NCI-H2171 treated with DMSO at 0.1 percent for 48 hours (cell line): ENCODE data around the gene CHCHD6.

Source experiments
- DNase-seq: peaks from one replicate; lab custom pipeline; 2025; lab: John Stamatoyannopoulos, UW

CHCHD6 gene

DNA sequence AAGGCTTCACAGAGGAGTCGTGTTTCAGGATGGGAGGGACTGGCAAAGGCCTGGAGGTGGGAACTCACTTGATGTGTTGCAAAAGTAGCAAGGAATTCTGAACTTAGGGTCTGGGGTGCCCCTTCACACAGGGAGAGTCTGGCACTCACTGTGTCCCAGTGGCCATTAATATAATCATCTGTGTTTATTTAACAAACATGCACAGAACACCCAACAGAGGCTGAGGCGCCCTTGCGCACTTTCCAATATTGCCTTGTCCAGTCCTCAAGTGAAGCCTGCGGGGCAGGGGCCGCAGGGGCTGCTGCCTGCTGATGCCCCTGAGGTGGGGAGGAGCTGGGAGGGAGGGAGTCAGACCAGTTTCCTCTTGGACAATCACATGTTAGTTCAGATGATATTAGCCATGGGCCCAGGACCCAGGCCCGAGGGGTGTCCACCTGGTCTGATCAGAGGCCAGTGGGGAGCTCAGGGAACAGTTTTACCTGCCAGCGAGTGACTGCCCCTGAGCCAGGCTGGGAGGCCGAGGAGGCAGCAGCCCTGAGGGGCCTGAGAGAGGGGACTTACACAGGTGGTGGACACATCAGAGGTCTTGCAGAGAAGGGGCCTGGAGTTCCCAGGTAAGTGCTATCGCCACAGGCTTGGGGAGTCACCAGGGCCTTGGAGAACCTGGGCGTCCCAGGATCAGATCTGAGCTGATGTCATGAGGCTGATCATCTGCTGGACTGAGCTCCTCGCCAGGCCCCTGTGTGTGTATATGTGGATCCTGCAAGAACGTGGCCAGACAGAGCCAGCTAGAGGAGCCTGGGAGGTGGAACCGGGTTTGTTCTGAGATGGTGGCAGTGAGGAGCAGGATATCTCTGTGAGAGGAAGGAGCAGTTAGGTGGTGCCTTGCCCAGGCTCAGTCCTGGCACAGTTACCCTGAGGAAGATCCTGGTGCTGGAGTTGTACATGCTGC is 35.3 kb upstream of the CHCHD6 start:
- no peak for DNase-seq

DNA sequence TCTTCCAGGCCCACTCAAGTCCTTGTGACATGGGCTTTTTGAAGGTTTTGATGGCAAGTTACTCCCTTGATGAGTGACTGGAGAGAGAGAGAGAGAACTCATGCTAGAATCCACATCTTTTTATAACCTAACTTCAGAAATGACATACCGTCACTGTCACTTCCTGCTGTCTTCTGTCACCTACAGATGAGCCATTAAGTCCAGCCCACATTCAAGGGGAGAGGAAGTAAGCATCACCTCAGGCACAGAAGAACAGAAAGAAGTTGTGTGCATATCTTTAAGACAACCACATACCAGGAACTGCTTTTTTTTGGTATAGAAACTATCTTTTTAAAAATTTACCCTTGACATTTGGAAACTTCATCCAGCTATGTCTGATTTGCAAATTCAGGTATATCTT is 32.5 kb upstream of the CHCHD6 start:
- no peak for DNase-seq

DNA sequence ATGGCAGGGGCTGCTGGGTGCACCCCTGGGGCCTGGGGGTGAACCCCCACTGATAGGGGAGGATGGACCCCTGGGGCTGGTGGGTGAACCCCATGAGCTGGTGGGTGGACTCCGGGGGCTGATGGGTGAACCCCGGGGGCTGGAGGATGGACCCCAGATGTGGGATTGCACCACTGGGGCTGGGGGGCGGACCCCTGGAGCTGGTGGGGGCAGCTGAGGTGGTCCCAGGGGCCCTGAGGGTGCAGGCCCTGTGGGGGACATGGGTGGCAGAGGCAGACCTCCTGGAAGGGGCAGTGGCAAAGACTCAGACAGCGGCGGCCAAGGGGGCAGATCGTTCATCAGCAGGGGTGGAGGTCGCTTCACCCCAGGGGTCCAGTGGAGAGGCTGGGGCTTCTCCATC is 31.7 kb upstream of the CHCHD6 start:
- no peak for DNase-seq

DNA sequence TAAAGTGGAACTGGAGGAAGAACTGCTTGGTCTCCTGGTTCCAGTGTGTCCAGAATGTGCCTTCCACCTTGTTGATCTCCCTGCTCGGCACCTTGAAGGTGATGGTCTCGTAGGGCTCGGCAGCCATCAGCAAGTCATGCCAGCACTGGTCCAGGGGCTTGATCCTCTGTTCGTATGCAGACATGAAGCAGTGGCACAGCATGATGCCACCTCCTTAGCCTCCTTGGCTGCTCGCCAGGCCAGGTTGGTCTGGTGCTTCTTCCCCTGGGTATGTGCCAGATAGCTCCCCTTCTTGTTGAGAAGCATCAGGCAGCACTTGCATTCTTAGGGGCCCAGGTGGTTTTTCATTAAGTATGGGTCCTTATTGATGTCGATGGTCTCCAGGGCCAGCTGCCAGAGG is 31.3 kb upstream of the CHCHD6 start:
- peak; percentile 50 for DNase-seq

DNA sequence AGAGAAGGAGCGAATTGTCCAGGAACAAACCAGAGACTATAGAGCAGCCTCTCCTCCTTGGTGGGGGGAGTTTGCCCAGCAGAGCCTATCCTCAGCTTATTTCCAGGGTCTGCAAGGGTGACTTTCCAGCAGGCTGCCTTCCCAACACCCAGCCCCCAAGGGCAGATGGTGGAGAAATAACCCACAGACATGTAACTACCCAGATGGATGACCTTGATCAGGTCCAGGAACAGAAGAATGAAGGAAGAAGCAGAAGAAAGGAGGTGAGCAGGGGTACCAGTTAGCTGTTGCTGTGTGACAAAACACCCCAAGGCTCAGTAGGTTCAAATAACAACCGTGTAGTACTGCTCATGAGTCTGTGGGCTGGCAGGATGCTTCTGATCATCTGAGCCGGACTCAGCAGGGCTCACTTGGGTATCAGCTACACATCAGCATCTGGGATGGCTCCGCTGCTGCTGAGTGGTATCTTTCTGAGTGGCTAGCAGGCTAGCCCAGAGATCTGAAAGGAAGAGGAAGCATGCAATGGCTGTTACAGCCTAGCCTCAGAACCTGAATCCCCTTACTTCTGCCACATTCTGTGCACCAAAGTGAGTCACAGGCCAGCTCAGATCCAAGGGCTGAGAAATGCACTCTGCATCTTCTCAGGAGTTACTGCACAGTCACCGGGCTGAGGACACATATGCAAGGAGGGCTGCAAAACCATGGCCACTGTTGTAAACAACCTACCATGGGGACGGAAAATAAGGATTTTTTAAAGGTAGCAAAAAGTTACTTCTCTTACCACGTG is 26.9 kb upstream of the CHCHD6 start:
- no peak for DNase-seq

DNA sequence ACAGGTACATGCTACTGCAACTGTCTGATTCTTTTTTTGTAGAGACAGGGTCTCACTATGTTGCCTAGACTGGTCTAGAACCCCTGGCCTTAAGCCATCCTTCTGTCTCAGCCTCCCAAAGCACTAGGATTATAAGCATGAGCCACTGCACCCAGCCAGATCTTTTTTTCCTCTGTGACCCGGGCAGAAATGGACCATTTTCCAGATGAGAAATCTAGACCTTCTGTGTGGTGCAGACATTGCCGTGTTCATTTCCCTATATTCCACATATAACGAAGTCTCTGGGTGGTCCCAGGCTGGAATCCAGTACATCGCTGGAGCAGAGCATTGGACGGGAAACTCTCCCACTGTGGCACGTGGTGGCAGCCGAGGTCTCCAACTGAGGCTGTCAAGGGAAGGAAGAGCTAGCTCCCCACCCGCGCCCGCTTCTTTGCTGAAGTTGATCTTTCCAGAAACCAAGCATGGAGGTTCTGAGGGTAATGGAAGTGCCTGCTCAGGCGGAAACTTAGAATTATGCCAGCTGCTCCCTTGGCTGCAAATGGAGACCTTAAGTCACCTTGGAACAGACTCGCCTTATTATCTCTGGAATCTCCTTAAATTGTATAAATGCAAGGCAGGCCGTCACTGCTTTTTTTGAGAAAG is 26.1 kb upstream of the CHCHD6 start:
- DNase-seq: peak; percentile 61

DNA sequence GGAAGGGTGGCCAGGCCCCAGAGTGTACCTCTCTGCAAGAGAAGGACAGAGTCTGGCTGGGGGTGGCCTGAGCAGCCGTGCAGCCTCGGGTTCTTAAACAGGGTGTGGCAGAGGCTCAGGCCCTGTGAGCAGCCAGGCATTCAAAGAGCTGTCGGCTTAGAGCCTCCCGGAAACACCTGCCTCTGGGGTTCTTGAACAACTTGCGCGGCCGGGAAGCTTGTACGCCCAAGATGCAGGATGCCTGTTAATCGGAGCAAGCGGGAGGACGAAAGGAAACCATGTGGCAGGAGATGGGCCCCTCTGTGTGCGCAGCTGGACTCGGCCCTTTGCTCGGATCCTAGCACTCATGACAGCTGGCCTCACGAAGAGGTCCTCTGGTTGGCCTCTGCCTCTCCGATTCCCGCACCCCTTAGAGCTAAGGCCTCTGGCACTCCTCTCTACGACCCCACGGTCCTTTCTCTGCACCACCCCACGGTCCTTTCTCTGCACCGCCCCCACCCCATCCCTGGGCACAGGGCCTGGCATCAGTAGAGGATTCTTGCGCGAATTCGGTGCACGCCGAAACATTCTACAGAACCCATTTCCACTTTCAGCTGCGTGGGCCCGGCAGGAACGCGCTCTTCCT is 25.2 kb upstream of the CHCHD6 start:
- DNase-seq: peak; percentile 50

DNA sequence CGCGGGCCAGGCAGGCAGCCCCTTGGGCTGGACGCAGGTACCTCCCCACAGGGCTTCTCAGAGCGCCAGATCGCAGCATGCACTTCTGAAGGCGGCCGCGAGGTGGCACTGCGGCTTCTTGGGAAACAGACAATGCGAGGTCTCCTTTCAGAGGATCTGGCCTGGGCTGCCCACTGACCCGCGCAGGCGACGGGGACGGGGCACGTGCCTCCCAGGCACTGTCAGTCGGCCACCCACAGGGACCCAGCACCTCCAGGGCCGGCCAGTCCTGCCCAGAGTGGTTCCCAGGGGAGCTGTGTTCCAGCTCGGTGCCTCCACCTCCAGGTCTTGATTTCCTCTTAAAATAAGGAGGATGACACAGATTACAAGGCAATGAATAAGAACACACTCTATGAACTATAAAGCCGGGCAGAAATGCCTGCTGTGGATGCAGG is 24.7 kb upstream of the CHCHD6 start:
- peak; percentile 73 for DNase-seq

DNA sequence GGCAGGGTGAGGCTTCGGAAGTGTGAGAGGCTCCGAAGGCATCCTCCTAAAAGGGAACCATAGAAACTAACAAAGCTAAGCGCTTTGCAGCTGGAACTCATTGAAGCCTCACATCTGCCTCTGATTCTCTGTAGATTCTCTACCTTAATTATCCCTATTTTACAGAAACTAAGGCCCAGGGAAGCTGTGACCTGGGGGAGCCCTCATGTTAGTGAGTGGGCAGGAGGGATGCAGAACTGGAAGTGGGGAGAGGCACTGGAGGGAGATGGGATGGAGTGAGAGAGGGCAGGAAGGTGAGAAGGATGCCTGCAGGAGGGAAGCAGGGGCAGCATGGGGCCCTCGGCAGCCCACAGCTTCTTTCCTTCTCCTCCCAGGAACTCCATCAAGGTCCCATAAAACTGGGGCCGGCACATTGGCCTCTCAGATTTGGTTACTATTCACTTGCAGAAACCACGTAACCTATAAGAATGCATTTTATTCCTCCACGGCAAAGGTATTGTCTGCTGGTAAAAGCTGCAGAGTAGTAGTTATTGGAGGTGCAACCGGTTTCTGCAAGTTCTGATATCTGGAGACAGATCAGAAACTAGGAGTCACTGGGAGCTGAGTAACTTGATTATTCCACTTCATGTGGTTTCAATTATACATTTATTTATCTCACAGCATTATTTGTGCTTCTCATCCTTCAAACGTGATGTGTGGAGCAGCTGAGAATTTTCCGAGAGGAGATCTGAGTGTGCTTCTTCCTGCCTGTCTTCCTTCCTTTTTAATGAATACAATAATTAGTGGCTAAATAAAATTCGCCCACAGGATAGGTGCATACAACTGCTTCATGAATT is 24.0 kb upstream of the CHCHD6 start:
- DNase-seq: no peak

DNA sequence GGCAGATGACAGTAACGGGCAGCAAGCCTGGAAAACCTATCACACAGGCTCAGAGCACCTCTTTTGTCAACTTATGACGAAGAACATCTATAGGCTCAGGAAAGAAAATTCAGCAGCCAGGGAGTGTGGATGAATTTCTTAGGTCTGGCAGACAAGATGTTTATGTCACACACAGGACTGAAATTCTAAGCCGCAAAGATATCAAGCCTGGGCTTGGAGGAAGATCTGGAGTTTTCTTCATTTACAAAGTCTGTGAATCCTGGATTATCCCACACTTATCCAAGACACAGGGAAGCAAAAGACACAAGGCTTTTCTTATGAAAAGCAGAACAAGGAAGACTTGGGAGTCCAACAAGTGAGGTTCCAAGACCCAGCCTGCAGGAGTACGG is 23.4 kb upstream of the CHCHD6 start:
- DNase-seq: no peak

DNA sequence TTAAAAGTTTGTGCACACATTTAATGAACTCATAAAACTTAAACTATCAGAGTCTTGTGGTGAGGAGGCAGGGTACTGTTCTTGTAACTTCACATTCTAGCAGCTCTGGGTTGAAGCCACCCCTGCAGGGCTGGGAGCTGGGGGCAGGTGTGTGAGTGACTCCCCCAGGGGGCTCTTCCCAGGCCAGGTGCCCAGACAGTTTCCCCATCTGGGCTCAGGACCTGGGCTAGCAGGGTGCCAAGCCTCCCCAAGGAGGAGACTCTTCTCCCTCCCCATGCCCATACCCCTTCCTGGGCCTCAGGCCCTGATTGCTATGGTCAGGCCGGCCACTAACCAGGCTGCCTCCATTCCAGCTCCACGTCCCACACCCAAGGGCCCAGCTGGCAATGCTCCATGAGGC is 22.0 kb upstream of the CHCHD6 start:
- DNase-seq: no peak

DNA sequence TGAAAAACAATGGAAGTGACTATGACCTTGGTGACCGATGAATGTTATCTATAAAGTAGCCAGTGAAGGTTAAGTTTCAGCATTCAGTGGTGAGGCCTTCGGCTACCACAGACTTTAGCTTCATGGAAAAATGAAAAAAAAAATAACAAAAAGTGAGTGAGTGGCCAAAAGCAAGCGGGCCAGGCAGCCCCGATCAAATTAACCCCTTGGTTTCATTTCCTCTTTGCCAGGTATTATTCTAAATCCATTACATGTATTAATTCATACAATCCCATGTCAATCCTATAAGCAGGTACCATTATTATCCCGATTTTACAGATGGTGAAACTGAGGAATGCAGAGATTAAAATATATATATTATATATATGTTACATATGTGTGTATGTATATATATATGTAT is 21.0 kb upstream of the CHCHD6 start:
- DNase-seq: no peak

DNA sequence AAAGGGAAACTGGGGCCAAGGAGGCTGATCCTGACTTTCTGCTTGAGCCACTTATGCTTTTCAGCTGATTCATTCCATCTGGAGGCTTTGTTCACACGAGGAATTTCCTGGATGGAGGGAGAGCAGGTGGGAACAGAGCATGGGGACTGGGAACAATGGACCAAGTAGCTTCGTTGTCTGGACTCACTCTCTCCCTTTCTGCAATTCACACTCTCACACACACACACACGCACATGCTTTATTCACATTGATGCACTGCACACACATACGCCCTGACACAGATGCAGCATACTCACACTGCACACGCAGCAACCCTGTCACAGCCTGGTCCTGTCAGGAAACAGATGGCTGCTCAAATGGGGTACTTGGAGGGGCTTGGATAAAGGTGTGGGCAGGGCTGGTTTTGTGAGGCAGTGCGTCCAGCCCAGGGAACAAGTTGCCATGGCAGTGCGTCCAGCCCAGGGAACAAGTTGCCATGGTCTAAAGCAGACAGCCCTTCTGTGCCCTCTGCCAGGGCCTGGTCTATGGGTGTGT is 19.8 kb upstream of the CHCHD6 start:
- DNase-seq: peak; percentile 85

DNA sequence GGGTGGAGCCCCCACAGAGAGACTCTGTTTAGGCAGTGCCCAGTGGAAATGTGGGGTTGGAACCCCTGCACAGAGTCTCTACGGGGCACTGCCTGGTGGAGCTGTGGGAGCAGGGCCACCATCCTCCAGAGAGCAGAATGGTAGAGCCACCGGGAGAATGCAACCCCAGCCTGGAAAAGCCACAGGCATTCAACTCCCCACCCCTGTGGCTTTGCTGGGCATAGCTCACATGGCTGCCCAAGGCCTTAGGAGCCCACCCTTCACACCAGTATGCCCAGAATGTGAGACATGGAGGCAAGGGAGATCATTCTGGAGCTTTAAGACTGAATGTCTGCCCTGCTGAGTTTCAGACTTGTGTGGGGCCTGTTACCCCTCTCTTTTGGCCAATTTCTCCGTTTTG is 19.0 kb upstream of the CHCHD6 start:
- DNase-seq: no peak

DNA sequence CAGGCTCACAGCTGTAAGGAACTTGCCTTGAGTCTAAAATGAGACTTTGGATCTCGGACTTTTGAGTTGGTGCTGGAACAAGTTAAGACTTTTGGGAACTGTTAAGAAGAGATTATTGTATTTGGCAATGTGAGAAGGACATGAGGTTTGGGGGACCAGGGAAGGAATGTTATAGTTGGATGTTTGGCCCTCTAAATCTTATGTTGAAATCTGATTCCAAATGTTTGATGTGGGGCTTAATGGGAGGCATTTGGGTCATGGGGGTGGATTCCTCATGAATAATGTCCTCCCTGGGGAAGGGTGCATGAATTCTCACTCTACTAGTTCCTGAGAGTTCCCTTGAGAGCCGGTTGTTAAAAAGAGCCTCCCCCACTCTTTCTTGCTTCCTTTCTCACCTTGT is 18.5 kb upstream of the CHCHD6 start:
- DNase-seq: no peak

DNA sequence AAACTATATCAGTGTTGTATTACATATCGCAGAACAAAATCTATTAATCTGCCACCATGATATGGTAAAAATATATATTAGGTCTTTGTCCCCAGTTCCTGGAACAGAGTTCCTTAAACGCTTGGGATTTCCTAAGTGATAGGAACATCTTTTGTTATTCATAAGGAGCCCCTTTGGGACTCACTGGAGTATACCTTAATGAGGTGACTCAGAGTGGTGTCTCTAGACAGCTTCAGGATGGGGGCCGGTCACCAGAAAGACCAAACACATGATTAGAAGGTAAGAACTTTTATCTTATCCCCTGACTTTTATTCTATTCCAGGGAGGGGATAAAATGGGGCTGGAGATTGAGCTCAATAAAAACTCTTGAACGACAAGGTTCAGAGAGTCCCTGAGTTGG is 12.3 kb upstream of the CHCHD6 start:
- DNase-seq: no peak

DNA sequence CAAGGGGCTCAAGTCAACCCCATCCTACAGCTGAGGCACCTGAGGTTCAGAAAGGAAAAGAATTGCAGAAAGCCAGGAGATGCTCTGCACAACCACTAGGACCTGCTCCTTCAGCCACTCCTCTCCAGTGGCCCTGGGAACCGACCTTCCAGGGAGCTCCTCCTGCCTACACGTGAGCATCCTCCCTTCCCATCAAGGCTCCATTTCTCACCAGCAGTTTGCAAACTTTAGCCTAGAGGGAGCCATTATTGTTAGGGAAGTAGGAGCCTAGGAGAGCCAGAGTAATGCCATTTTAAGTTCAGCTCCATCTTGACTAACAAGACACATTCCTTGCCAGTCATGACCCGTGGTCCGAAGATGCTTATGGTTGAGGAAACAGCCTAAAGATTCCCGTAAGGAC is 11.2 kb upstream of the CHCHD6 start:
- DNase-seq: no peak

DNA sequence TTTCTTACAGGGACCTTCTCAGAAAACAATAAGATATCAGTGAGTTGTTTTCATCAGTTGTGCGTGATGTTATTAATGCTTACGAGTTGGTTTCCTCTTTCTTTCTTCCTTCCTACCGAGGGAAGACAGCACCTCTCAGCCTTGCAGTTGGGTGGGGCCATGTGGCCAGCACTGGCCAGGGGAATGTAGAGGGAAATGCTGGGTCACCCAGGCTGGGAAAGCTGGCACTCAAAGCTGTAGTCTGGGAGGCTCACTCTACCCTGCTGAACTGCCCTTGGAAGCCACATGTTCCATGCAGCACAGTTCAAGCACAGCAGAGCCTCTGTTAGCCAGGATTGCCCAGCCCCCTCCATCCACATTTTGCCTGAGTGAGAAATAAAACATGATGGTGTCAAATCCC is 10.1 kb upstream of the CHCHD6 start:
- DNase-seq: no peak

DNA sequence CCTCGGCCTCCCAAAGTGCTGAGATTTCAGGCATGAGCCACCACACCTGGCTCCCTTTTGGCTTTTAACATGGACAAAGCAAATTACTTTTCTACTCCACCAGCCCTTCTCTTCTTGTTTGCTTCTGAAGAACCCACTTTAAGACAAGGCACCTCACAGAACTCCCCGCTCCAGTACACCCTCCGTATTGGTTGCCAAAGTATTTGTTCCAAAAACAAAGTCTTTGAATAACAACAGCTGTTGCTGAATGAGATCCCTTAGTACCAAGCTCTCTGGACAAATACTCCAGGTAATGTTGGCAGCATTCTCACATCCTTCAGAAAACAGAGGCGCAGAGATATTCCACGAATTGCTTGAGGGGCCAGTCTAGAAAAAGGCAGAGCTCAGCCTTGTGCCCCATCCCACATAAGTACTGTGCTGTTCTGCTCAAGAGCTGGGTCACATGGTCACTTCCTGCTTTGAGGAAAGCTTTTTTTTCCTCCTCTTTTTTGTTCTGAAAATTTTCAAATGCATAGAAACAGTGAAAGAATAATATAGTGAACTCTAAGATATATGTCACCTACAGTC is 7.3 kb upstream of the CHCHD6 start:
- peak; percentile 17 for DNase-seq

DNA sequence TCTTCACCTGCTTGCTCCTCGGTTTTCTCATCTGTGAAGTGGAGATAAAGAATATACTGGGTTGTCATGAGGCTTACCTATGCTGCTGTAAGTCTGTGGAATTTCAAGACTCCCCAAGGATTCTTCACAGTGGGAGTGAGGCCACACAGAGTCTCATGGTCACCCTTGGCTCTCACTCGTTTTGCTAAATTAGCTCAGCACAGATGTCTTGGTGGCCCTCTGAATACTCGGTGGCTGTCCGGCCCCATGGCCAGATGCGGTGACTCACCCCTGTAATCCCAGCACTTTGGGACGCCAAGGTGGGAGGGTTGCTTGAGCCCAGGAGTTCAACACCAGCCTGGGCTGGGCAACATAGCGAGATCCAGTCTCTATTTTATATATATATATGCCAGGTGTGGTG is 5.0 kb upstream of the CHCHD6 start:
- DNase-seq: no peak
